H9 (cell line): ENCODE data around the gene CEMIP. TPM values are rescaled to one million over a fixed set of nuclear protein-coding genes. Genes with fewer than 3 reads are reported as not detected.

Experiments
- DNase-seq: peaks from one replicate; pipeline ENCODE4 v3.0.0-alpha.2; 2017
- H2AFZ ChIP-seq: one replicate; pipeline ENCODE4 v1.6.1; 2013; ENCODE audit warnings: mild to moderate bottlenecking, low read length, control low read depth, moderate library complexity
- H2AK5ac ChIP-seq: 2 replicates; pipeline ENCODE4 v1.6.1; 2013; ENCODE audit warnings: low read length, control low read depth, mixed read lengths; ENCODE audit not compliant: insufficient read length
- H2BK120ac ChIP-seq: one replicate; pipeline ENCODE4 v1.6.1; 2013; ENCODE audit warnings: low read depth, mild to moderate bottlenecking, low read length, control low read depth, inconsistent platforms; ENCODE audit not compliant: poor library complexity, severe bottlenecking
- H2BK12ac ChIP-seq: 2 replicates; pipeline ENCODE4 v1.6.1; 2013; ENCODE audit warnings: low read length, control low read depth, mixed read lengths, low read depth; ENCODE audit not compliant: insufficient read length
- H2BK15ac ChIP-seq: 2 replicates; pipeline ENCODE4 v1.6.1; 2013; ENCODE audit warnings: low read depth, low read length, control low read depth
- H2BK20ac ChIP-seq: one replicate; pipeline ENCODE4 v1.6.1; 2013; ENCODE audit warnings: low read depth, mild to moderate bottlenecking, low read length, control low read depth, inconsistent platforms; ENCODE audit not compliant: poor library complexity, severe bottlenecking
- H2BK5ac ChIP-seq: 2 replicates; pipeline ENCODE4 v1.6.1; 2013; ENCODE audit warnings: low read length, control low read depth, mixed read lengths; ENCODE audit not compliant: insufficient read length
- H3K14ac ChIP-seq: 2 replicates; pipeline ENCODE4 v1.6.1; 2013; ENCODE audit warnings: low read length, control low read depth; ENCODE audit not compliant: insufficient read depth
- H3K18ac ChIP-seq: 2 replicates; pipeline ENCODE4 v1.6.1; 2013; ENCODE audit warnings: low read depth, mild to moderate bottlenecking, mixed read lengths, low read length, control low read depth; ENCODE audit not compliant: insufficient read length
- H3K23ac ChIP-seq: 2 replicates; pipeline ENCODE4 v1.6.1; 2013; ENCODE audit warnings: low read length, control low read depth, mixed read lengths, low read depth; ENCODE audit not compliant: insufficient read length
- H3K23me2 ChIP-seq: 2 replicates; pipeline ENCODE4 v1.6.1; 2013; ENCODE audit warnings: low read depth, mild to moderate bottlenecking, mixed read lengths, low read length, control low read depth; ENCODE audit not compliant: insufficient read length, poor library complexity, severe bottlenecking
- H3K27ac ChIP-seq: 2 replicates; pipeline ENCODE4 v1.5.1; 2013; ENCODE audit warnings: low read length, control low read depth, mixed read lengths, low read depth; ENCODE audit not compliant: insufficient read length
- H3K27me3 ChIP-seq: 2 replicates; pipeline ENCODE4 v1.6.1; 2013; ENCODE audit warnings: low read length, control low read depth, inconsistent platforms; ENCODE audit not compliant: insufficient read depth
- H3K4ac ChIP-seq: 2 replicates; pipeline ENCODE4 v1.6.1; 2013; ENCODE audit warnings: low read depth, mild to moderate bottlenecking, control low read depth, inconsistent platforms, low read length, moderate library complexity
- H3K4me1 ChIP-seq: 2 replicates; pipeline ENCODE4 v1.6.1; 2013; ENCODE audit warnings: low read length, control low read depth, inconsistent platforms; ENCODE audit not compliant: insufficient read depth
- H3K4me2 ChIP-seq: 2 replicates; pipeline ENCODE4 v1.6.1; 2013; ENCODE audit warnings: low read length, control low read depth, mixed read lengths; ENCODE audit not compliant: insufficient read length, insufficient read depth
- H3K56ac ChIP-seq: 2 replicates; pipeline ENCODE4 v1.6.1; 2013; ENCODE audit warnings: low read depth, mild to moderate bottlenecking, mixed read lengths, low read length, control low read depth; ENCODE audit not compliant: insufficient read length
- H3K79me1 ChIP-seq: 2 replicates; pipeline ENCODE4 v1.6.1; 2013; ENCODE audit warnings: low read depth, mild to moderate bottlenecking, moderate library complexity, low read length, control low read depth, inconsistent platforms; ENCODE audit not compliant: insufficient read depth, poor library complexity, severe bottlenecking
- H3K79me2 ChIP-seq: 2 replicates; pipeline ENCODE4 v1.6.1; 2013; ENCODE audit warnings: low read length, control low read depth, inconsistent platforms; ENCODE audit not compliant: insufficient read depth
- H3K9ac ChIP-seq: 2 replicates; pipeline ENCODE4 v1.6.1; 2013; ENCODE audit warnings: low read length, control low read depth, mixed read lengths; ENCODE audit not compliant: insufficient read length; ENCODE audit errors: extremely low read depth
- H3K9me3 ChIP-seq: one replicate; pipeline ENCODE4 v1.6.1; 2013; ENCODE audit warnings: low read depth, low read length, inconsistent platforms; ENCODE audit not compliant: control insufficient read depth
- H3T11ph ChIP-seq: one replicate; pipeline ENCODE4 v1.6.1; 2013; ENCODE audit warnings: mild to moderate bottlenecking, low read length, control low read depth, inconsistent platforms
- H4K20me1 ChIP-seq: one replicate; pipeline ENCODE4 v1.6.1; 2013; ENCODE audit not compliant: control insufficient read depth, insufficient read length, insufficient read depth
- H4K5ac ChIP-seq: 2 replicates; pipeline ENCODE4 v1.6.1; 2013; ENCODE audit warnings: low read depth, mild to moderate bottlenecking, mixed read lengths, low read length, control low read depth; ENCODE audit not compliant: insufficient read length
- H4K8ac ChIP-seq: replicated peaks from 2 replicates; pipeline ENCODE4 v1.6.1; 2013; ENCODE audit warnings: low read length, control low read depth, mixed read lengths, low read depth; ENCODE audit not compliant: insufficient read length
- H4K91ac ChIP-seq: 2 replicates; pipeline ENCODE4 v1.6.1; 2013; ENCODE audit warnings: low read depth, mild to moderate bottlenecking, moderate library complexity, mixed read lengths, low read length, control low read depth; ENCODE audit not compliant: insufficient read length
- H3K27ac Mint-ChIP-seq, 3 experiments: 2 replicates in 2 of 3; 3 replicates in 1 of 3; pipeline ENCODE4 v1.8.0; 2020 to 2021; ENCODE audit warnings: mixed read lengths in 3 of 3, mild to moderate bottlenecking in 1 of 3, moderate library complexity in 1 of 3
- H3K27me3 Mint-ChIP-seq: 2 replicates; pipeline ENCODE4 v1.8.0; 2021; ENCODE audit warnings: low read depth, mild to moderate bottlenecking, moderate library complexity, mixed read lengths
- H3K36me3 Mint-ChIP-seq, 3 experiments: 2 replicates in 2 of 3; 3 replicates in 1 of 3; pipeline ENCODE4 v1.8.0; 2020 to 2021; ENCODE audit warnings: low read depth in 3 of 3, mixed read lengths in 3 of 3; ENCODE audit not compliant: insufficient read depth in 1 of 3
- H3K4me1 Mint-ChIP-seq, 2 experiments: 2 replicates each; pipeline ENCODE4 v1.8.0; 2020; ENCODE audit warnings: mixed read lengths in 2 of 2
- H3K4me3 Mint-ChIP-seq, 2 experiments: 2 replicates in 1 of 2; 3 replicates in 1 of 2; pipeline ENCODE4 v1.8.0; 2020 to 2021; ENCODE audit warnings: mild to moderate bottlenecking in 2 of 2, mixed read lengths in 2 of 2, moderate library complexity in 1 of 2
- H3K9me3 Mint-ChIP-seq, 2 experiments: 2 replicates in 1 of 2; 3 replicates in 1 of 2; pipeline ENCODE4 v1.8.0; 2020; ENCODE audit warnings: mild to moderate bottlenecking in 2 of 2, mixed read lengths in 2 of 2, moderate library complexity in 1 of 2
- CTCF ChIP-seq: fragments of 200-600 bp; sonication (generic); conservative IDR thresholded peaks from 3 replicates; pipeline ENCODE4 v1.8.0; 2021; ENCODE audit warnings: antibody characterized with exemption, mild to moderate bottlenecking
- WGBS: extraction: QIAGEN DNeasy Blood & Tissue Kit; methylation state at CpG from one replicate; pipeline ENCODE4 v1.1.7; 2013; ENCODE audit warnings: missing lambda C conversion rate, low lambda C conversion rate, mixed read lengths; ENCODE audit not compliant: insufficient read length; ENCODE audit errors: extremely low coverage; 5-methylcytosine and 5-hydroxymethylcytosine counted together
- total RNA-seq: library from RNA; stranded (reverse); gene quantifications from 2 replicates; pipeline ENCODE4 v1.2.1, GENCODE V29; 2021

Gene CEMIP
- total RNA-seq, 1 experiment from 2014 or later: 0.09 TPM

GRCh38 chr15:80789796-80790195 is 10.6 kb downstream of the CEMIP start:
- H3K4me2 ChIP-seq: no peak overlapping the region
- no peak overlapping the region for H2AFZ ChIP-seq
- Mint-ChIP-seq H3K27ac (no peak overlapping the region), H3K4me1 (peaks cover 2% of the 10 kb centered on the region in 2 experiments; a peak in 2 of 4 replicates), H3K4me3 (no peak overlapping the region), H3K9me3 (no peaks in the 10 kb centered on the region), H3K36me3 (no peaks in the 10 kb centered on the region), H3K27me3 (peaks cover 9% of the 10 kb centered on the region)
- no peak overlapping the region for H2BK15ac ChIP-seq
- H2BK120ac ChIP-seq: no peak overlapping the region
- H4K8ac ChIP-seq: no peak overlapping the region
- H3K4me1 ChIP-seq: no peaks in the 10 kb centered on the region; the same call in 1 of the 2 replicates
- no CpG with 5 or more reads among the region's 4 CpGs for WGBS
- H3K79me1 ChIP-seq: no peaks in the 10 kb centered on the region
- no peak overlapping the region for H3T11ph ChIP-seq
- H3K9me3 ChIP-seq: no peaks in the 10 kb centered on the region
- H2BK5ac ChIP-seq: no peak overlapping the region
- H3K23me2 ChIP-seq: no peaks in the 10 kb centered on the region
- H3K9ac ChIP-seq: no peak overlapping the region
- no peak for TF ChIP-seq CTCF
- no peaks in the 10 kb centered on the region for H3K27me3 ChIP-seq
- H2AK5ac ChIP-seq: no peak overlapping the region
- no peak overlapping the region for H2BK12ac ChIP-seq
- H3K23ac ChIP-seq: no peak overlapping the region
- H3K27ac ChIP-seq: no peak overlapping the region
- no peak overlapping the region for H3K56ac ChIP-seq
- H3K14ac ChIP-seq: no peak overlapping the region
- no peaks in the 10 kb centered on the region for H4K20me1 ChIP-seq
- H2BK20ac ChIP-seq: no peak overlapping the region
- no peak for DNase-seq
- H4K91ac ChIP-seq: no peak overlapping the region
- H3K79me2 ChIP-seq: no peaks in the 10 kb centered on the region
- H3K18ac ChIP-seq: no peak overlapping the region
- no peak overlapping the region for H4K5ac ChIP-seq
- no peak overlapping the region for H3K4ac ChIP-seq
